Inflammatory macrophage treated with lipopolysaccharide for 4 hours (primary cell): Measurements from ENCODE around the gene TRAPPC3L.

Source experiments
- DNase-seq: peaks from one replicate; pipeline ENCODE4 v3.0.0-alpha.2; 2020

Gene TRAPPC3L

GRCh38 chr6:116461932-116462885 is 83.3 kb downstream of the TRAPPC3L start:
- DNase-seq, result peak; percentile 56

GRCh38 chr6:116461331-116461931 is 84.1 kb downstream of the TRAPPC3L start, which contains the start of gene CALHM6:
TSS of gene CALHM6 (plus strand) at chr6:116461375. CDS start at chr6:116461930, 555 bp downstream.
- peak; percentile 70 for DNase-seq

- DNase-seq, result no peak
These were observed 85.6 kb downstream of the TRAPPC3L start for GRCh38 chr6:116459927-116460326.

- DNase-seq, result no peak
These were observed 87.2 kb downstream of the TRAPPC3L start for GRCh38 chr6:116458264-116458663.

- DNase-seq, result peak; percentile 83
These were observed 88.6 kb downstream of the TRAPPC3L start for GRCh38 chr6:116456927-116457326.

GRCh38 chr6:116456106-116456505 is 89.4 kb downstream of the TRAPPC3L start:
- DNase-seq, result no peak

GRCh38 chr6:116452531-116452930 is 93.0 kb downstream of the TRAPPC3L start:
- DNase-seq, result peak; percentile 56

- DNase-seq, result no peak
These were observed 93.6 kb downstream of the TRAPPC3L start for GRCh38 chr6:116451916-116452315.

- DNase-seq, result peak; percentile 77
These were observed 94.4 kb downstream of the TRAPPC3L start for GRCh38 chr6:116450769-116451740.

- no peak for DNase-seq
These were observed 95.2 kb downstream of the TRAPPC3L start for GRCh38 chr6:116450185-116450710.

GRCh38 chr6:116449565-116449964 is 95.9 kb downstream of the TRAPPC3L start:
- peak; percentile 46 for DNase-seq

GRCh38 chr6:116447496-116448011 is 97.9 kb downstream of the TRAPPC3L start:
- peak; percentile 96 for DNase-seq

- DNase-seq, result no peak
These were observed 98.4 kb downstream of the TRAPPC3L start for GRCh38 chr6:116447052-116447451.

GRCh38 chr6:116446399-116446798 is 99.1 kb downstream of the TRAPPC3L start:
- DNase-seq, result peak; percentile 93

- DNase-seq, result peak; percentile 84
These were observed 100.4 kb downstream of the TRAPPC3L start for GRCh38 chr6:116445102-116445501.
